ENCODE results near the gene TIMM23.
A peak's percentile ranks its signal among the peaks of the same experiment; 100 is the strongest.
"Not testable (repeated sequence)": the region's sequence is repeated elsewhere in the genome, so short reads cannot be mapped to it uniquely, and the experiment has no call there.

The TIMM23 gene

DNA sequence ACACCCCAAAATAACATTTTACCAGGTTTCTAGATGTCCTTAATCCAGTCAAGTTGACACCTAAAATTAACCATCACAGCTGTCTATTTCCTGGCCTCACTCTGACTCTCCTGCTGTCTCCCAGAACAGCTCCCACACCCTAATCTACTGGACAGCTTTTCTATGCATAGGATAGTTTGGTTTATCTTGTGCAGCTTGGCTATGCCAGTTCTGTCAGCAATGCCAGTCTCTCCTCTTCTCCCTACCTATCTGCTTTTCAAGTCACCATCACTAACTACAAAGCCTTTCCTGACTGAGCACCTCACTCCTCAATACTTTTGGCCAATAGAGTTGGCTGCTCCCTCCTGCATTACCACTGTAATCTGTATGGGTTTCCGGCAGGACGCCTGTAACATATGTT, 53.1 kb downstream of the TIMM23 start:
- no peak for DNase-seq

DNA sequence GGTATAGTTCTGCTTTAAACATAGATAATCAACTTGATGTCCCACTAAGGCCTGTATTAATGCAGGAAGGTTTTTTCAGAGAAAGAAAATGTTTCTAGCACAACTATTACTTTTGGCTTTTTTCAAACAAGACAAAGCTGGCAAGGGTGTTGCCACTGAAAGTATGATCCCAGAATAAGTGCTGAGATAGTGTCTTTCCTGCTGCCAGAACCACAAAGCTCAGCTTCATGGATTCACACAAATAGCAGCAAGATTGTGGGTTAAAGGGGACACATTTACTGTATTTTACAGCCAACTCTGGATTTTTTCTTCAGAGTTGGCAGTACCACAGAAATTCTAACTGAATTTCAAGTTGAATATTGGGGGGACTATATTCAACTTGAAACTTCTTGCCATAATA, 53.8 kb downstream of the TIMM23 start:
- DNase-seq, result no peak

DNA sequence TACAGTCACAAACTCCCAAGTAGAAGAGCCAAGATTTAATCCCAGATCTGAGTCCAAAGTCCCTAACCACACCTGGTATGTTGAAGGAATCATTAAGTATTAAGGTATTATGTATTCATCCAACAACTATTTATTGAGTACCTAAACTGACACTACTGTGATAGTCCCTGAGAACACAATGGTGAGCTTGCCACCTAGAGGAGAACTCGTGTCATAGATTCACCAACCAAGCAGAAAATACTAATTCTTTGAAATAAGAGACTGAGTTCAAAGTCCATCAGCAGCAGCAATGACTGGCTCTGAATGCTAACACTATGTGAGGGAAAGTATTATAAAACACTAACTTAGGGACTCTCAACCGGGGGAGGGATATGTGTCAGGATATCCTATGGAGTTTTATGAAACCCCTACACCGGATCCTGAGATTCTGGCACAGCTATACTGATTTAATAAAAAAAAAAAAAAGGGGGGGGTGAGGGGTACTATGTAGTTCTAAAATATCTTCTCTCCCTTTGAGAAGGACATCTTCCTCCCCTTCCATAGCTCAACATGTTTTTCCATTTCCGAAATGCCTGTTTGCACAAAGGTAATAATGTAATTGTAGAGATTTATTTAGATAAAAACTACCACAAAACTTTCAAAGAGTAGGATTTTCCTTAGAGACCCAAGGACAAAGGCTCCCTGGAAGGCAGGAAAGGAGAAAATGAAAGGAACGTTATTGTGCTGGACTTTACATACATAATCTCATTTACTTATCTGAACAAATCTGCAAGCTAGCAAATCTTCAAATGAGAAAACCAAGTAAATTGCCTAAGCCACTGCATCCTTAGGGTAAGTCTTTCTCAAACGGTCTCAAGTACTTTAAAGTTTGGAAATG, 56.5 kb downstream of the TIMM23 start:
- DNase-seq, result no peak

DNA sequence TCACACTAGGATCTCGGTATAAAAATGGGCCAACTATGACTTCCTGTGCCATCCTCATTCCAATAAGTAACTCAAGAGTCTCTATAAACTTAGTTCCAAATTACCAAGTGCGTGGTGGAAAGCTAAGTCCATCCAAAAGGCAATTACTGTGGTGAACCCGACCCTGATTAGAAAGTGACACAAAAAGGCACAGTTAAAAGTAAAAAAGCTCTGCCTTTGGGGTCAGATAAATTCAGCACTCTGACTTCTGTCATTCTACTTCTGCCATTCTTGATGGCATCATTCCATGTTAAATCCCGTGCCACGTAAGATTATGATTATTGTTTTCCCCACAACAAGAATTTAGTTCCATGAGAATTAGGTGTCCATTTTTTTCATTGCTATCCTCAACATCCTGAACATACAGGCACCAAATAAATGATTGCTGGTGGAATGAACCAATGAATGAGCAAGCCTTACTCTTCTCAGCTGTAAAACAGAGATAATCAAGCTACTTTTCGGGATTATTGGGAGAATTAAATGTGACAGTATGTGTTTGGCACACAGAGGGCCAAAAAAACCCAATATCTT, 57.3 kb downstream of the TIMM23 start:
- DNase-seq, result no peak

DNA sequence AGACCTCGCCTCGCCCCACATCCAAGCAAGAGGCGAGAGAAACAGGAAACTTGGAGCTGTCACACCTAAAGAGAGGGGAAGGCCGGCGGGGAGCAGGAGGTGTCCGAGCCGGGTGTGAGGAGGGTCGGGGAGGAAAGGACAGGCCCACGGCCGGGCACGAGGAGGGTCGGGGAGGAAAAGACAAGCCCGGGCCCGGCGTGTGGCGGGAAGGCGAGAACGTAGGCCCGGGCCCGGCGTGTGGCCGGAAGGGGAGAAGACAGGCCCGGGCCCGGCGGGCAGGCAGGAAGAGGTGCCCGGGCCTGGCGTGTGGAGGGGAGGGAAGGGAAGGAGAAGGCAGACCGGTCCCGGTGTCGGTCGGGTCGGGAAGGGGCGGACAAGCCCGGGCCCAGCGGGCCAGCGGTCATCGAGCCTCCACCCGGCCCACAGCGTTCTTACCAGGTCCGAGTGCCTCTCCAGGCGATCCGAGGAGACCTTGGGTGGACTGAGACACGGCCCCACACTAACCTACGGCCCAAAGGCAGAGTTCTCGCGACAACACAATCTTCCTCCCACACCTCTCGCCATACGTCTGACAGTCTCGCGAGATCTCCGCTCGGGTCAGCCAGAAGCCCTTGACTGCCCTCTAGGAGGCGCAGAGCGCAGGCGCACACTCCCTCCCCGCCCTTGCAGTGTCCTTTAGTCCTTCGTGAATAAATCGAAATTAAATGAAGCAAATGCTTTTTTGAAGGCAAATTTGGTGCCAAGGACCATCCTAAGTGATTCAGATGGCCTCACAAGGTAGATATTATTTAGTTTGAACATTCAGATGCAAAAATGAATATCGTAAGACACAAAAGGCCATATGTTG, 58.0 kb downstream of the TIMM23 start, which contains the start of gene NCOA4:
Gene NCOA4, minus strand, starts transcription at position 533 of the 847 bp plus-strand sequence. CDS start 13,943 bp downstream, outside the sequence.
- peak; percentile 88 for DNase-seq

GRCh38 chr10:46031648-46032532, 59.6 kb downstream of the TIMM23 start:
- no peak for DNase-seq

DNA sequence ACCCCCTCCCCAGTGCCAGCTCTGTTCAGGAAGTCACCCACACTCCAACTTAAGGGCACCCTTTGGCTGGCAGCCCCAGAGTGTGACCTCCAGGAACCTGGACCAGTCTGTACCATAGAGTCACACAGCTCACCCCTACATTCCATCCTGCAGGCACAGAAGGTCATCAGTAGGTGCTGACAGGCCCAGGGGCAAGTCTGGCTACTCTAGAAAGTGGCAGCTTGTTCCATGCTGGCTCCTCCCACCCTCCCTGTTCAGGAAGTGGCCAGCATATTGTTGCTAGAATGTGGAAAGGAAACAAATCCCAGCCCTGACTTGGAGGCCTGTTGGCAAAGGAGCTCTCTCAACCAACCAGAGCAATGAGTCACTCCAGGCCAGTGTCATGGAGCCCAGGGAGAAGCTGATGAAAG, 61.3 kb downstream of the TIMM23 start:
- DNase-seq, result no peak

DNA sequence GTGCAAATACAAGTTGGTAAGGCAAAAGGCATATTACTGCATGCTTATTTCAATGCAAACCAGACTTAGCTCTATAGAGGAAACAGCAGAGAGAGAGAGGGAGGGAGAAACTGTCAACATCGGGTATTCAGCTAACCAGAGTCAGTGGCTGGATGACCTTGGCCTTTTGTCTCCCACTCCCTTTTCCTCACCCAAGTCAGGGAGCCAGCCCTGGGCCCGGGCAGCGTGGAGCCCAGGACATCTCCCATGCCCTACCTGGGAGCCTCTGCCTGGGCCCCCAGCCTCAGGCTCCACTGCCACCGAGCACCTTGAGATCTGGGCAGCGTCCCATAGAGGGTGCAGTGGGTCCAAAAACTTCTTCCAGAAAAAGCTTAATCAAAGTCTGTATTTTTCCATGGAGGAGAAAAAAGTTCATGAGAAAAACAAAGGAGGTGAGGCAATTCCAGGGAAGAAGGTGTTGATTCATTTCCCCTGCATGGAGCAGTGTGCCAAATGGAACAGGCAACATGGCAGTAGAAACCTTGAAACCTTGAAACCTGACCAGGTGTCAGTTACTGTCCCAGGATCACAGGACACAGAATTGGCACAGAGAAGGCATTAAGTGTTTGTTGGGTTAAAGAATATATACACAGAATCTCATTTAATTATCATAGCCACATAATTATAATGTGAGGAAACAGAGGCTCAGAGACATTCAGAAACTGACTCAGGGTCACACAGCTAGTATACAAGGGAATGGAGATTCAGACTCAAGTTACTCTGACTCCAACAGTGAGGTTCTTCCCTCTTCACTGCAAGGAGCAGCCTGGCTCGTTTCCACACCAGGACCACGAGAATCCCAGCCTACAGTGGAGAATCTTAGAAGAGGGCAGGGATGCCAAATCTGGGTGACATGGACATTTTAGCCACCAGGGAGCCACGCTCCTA, 63.9 kb downstream of the TIMM23 start:
- no peak for DNase-seq

- DNase-seq, result no peak
Observed at GRCh38 chr10:46037107-46037825, 65.0 kb downstream of the TIMM23 start.

DNA sequence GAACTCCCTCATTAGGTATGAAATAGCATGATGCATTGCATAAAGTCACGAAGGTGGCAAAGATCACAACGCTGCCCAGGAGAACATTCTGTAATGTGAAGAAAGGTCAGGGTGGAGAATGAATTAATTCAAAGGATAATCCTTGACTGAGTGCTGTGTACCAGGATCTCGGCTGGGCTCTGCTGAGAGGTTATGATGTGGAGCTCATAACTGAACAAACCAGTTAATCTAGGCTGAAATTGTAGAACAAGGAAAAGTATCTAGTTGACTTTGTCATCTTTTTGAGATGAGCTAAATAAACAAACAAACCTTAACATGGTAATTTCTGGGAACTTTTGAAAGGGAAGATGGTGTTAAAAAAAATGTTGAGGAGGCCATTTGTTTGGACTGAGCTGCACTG, 67.7 kb downstream of the TIMM23 start:
- DNase-seq, result no peak

GRCh38 chr10:46042527-46042926, 70.2 kb downstream of the TIMM23 start:
- no peak for DNase-seq

GRCh38 chr10:46046261-46046660, 74.0 kb downstream of the TIMM23 start, which contains the start of gene MSMB:
Gene MSMB (minus strand): TSS chr10:46046269. CDS start chr10:46046237, 32 bp downstream.
- DNase-seq, result no peak

GRCh38 chr10:46048152-46048551, 75.9 kb downstream of the TIMM23 start:
- DNase-seq, result no peak

DNA sequence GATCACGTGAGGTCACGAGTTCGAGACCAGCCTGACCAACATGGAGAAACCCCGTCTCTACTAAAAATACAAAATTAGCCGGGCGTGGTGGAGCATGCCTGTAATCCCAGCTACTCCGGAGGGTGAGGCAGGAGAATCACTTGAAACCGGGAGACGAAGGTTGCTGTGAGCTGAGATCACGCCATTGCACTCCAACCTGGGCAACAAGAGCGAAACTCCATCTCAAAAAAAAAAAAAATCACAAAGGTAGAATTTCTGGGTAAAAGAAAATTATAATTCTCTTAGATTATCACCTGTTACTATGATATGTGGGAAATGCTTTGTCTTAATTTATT, 77.2 kb downstream of the TIMM23 start:
- not testable (repeated sequence) for DNase-seq

- DNase-seq, result no peak
Observed at GRCh38 chr10:46050941-46051623, 78.8 kb downstream of the TIMM23 start.

- no peak for DNase-seq
Observed at GRCh38 chr10:46052057-46052790, 79.9 kb downstream of the TIMM23 start.

GRCh38 chr10:46052791-46053375, 80.6 kb downstream of the TIMM23 start:
- DNase-seq, result no peak
